Keratinocyte (primary cell): ENCODE data around the gene WFDC1. TPM values are rescaled to one million over a fixed set of nuclear protein-coding genes. Genes with fewer than 3 reads are reported as not detected.

Experiments used
- DNase-seq: peaks from one replicate; pipeline ENCODE4 v3.0.0-alpha.2; 2011; ENCODE audit warnings: low read depth, missing footprints, low spot score
- FAIRE-seq: peaks from 2 replicates; lab custom pipeline; 2011; peaks lifted over from hg19 to GRCh38; lab: Jason Lieb, UNC
- H2AFZ ChIP-seq: 2 replicates; pipeline ENCODE4 v1.6.0; 2012; ENCODE audit warnings: low read length, control low read depth, inconsistent platforms; ENCODE audit not compliant: control insufficient read depth
- H3K27ac ChIP-seq: 2 replicates; pipeline ENCODE4 v1.5.1; 2011; ENCODE audit warnings: low read length; ENCODE audit not compliant: control insufficient read depth, insufficient read depth
- H3K27me3 ChIP-seq: 3 replicates; pipeline ENCODE4 v1.6.0; 2011; ENCODE audit warnings: low read length; ENCODE audit not compliant: control insufficient read depth, insufficient read depth; ENCODE audit errors: extremely low read depth
- H3K36me3 ChIP-seq, 2 experiments: 2 replicates in 1 of 2; 3 replicates in 1 of 2; pipeline ENCODE4 v1.5.1; 2011; ENCODE audit warnings: low read length in 2 of 2, mild to moderate bottlenecking in 1 of 2; ENCODE audit not compliant: control insufficient read depth in 2 of 2, insufficient read depth in 2 of 2; ENCODE audit errors: extremely low read depth in 1 of 2
- H3K4me1 ChIP-seq: 3 replicates; pipeline ENCODE4 v1.5.1; 2011; ENCODE audit warnings: low read length; ENCODE audit not compliant: control insufficient read depth, insufficient read depth; ENCODE audit errors: extremely low read depth
- H3K4me2 ChIP-seq: 3 replicates; pipeline ENCODE4 v1.6.0; 2011; ENCODE audit warnings: low read depth, low read length; ENCODE audit not compliant: control insufficient read depth, insufficient read depth; ENCODE audit errors: extremely low read depth
- H3K4me3 ChIP-seq, 3 experiments: fragments of 200-600 bp in 1 of 3; sonication (generic) in 1 of 3; 2 replicates in 2 of 3; 3 replicates in 1 of 3; pipeline ENCODE4 v1.5.1; 2011 to 2016; ENCODE audit warnings: low read length in 3 of 3, mild to moderate bottlenecking in 3 of 3, control low read depth in 2 of 3, inconsistent platforms in 1 of 3, low read depth in 1 of 3, mixed read lengths in 1 of 3, mixed run types in 1 of 3, moderate library complexity in 1 of 3; ENCODE audit not compliant: control insufficient read depth in 2 of 3, insufficient read depth in 2 of 3; ENCODE audit errors: extremely low read depth in 1 of 3
- H3K79me2 ChIP-seq: 2 replicates; pipeline ENCODE4 v1.6.0; 2012; ENCODE audit warnings: low read length; ENCODE audit not compliant: control insufficient read depth, insufficient read depth
- H3K9ac ChIP-seq: 3 replicates; pipeline ENCODE4 v1.6.0; 2011; ENCODE audit warnings: low read length; ENCODE audit not compliant: control insufficient read depth, insufficient read depth; ENCODE audit errors: extremely low read depth
- H3K9me1 ChIP-seq: 3 replicates; pipeline ENCODE4 v1.6.0; 2011; ENCODE audit warnings: low read length; ENCODE audit not compliant: control insufficient read depth, insufficient read depth; ENCODE audit errors: extremely low read depth
- H3K9me3 ChIP-seq: 2 replicates; pipeline ENCODE4 v1.5.1; 2012; ENCODE audit warnings: low read depth, low read length; ENCODE audit not compliant: control insufficient read depth
- H4K20me1 ChIP-seq: 3 replicates; pipeline ENCODE4 v1.6.0; 2011; ENCODE audit warnings: low read length; ENCODE audit not compliant: control insufficient read depth, insufficient read depth; ENCODE audit errors: extremely low read depth
- EZH2 ChIP-seq: IDR thresholded peaks from one replicate; pipeline ENCODE4 v1.6.1; 2012; ENCODE audit warnings: inconsistent platforms, mild to moderate bottlenecking, low read length, moderate library complexity
- dilution Hi-C: fragments of 300-500 bp; cut with MboI; formaldehyde crosslinking; loops from one replicate; pipeline ENCODE4 v1.7.0; 2020; ENCODE audit warnings: low sequenced_read_pairs; ENCODE audit not compliant: extremely low pct_ligation_motif_present
- polyA plus RNA-seq, 5 experiments: library from polyadenylated mRNA; depleted of rRNA in 3 of 5; stranded (reverse) in 3 of 5; stranded (forward) in 1 of 5; unstranded in 1 of 5; fragments of >200 nt; gene quantifications; 1 replicate in 1 of 5; 2 replicates in 3 of 5; 3 replicates in 1 of 5; pipeline versions ENCODE4 v1.2.1 to v1.2.3, GENCODE V29; 2011 to 2012; ENCODE audit warnings: missing spikeins in 2 of 5, low read depth in 1 of 5, low replicate concordance in 1 of 5
- TF ChIP-seq, protein P1 (sequence below), 3 experiments: IDR thresholded peaks in 1 of 3; conservative IDR thresholded peaks in 1 of 3; optimal IDR thresholded peaks in 1 of 3; 2 replicates in 2 of 3; 3 replicates in 1 of 3; pipeline versions ENCODE3 to v1.5.1; 2011; ENCODE audit warnings: low read length in 3 of 3, mild to moderate bottlenecking in 3 of 3, moderate library complexity in 2 of 3, control low read depth in 1 of 3, inconsistent platforms in 1 of 3; ENCODE audit not compliant: insufficient read depth in 2 of 3; ENCODE audit errors: extremely low read depth in 1 of 3

The WFDC1 gene
- polyA plus RNA-seq, 1 donor (not counting 4 experiments of a cell fraction or from before 2014, with no cell fraction given): not detected

DNA sequence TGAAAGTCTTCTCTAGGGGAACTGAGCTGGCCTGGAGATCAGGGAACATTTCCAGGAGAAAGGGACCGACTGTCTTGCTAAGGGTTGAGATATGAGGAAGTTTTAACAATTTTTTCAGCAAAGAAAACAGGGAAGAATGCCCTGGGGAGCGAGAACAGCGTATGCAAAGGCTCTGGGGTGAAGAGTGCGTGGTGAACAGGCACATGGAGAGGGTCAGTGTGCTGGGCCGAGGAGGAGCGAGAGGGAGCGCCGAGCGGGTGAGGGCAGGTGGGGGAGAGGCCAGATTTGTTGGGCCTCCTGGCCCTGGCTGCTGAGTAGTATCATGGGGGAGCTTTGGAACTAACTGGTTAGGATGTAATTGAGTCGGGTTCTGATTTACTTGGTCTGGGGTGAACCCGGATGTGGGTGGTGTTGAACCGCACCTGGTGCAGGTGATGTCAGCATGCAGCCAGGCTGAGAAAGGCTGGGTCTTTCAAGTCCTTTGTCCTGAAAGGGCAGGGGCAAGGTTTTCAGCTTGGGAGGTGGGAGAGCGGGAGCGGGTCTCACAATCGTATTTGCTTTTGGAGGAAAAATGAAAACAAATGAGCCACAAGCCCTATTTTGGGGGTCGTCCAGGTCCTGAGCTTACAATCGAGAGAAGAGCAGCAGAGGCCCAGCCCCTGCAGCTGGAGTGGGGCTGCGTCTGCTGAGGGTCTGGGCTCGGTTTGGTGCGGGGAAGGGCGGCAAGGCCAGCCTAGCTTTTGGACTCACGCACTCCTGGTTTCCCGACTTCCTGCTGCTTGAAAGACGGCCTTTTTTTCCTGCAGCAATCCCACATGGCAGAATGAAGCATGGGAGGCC, 11.1 kb upstream of the WFDC1 start:
- Histone ChIP-seq H3K27ac (no peak overlapping the region), H3K4me3 (no peak overlapping the region)
- TF ChIP-seq, protein P1, sequence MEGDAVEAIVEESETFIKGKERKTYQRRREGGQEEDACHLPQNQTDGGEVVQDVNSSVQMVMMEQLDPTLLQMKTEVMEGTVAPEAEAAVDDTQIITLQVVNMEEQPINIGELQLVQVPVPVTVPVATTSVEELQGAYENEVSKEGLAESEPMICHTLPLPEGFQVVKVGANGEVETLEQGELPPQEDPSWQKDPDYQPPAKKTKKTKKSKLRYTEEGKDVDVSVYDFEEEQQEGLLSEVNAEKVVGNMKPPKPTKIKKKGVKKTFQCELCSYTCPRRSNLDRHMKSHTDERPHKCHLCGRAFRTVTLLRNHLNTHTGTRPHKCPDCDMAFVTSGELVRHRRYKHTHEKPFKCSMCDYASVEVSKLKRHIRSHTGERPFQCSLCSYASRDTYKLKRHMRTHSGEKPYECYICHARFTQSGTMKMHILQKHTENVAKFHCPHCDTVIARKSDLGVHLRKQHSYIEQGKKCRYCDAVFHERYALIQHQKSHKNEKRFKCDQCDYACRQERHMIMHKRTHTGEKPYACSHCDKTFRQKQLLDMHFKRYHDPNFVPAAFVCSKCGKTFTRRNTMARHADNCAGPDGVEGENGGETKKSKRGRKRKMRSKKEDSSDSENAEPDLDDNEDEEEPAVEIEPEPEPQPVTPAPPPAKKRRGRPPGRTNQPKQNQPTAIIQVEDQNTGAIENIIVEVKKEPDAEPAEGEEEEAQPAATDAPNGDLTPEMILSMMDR (optimal IDR thresholded peaks at IDR 0.05 in 1 of 3, IDR thresholded peaks at IDR 0.05 in 1 of 3, conservative IDR thresholded peaks at IDR 0.05 in 1 of 3; ENCODE audit: extremely low read depth in 1 of 3, insufficient read depth in 2 of 3, low read length in 3 of 3): no peak
- TF ChIP-seq EZH2: no peak

DNA sequence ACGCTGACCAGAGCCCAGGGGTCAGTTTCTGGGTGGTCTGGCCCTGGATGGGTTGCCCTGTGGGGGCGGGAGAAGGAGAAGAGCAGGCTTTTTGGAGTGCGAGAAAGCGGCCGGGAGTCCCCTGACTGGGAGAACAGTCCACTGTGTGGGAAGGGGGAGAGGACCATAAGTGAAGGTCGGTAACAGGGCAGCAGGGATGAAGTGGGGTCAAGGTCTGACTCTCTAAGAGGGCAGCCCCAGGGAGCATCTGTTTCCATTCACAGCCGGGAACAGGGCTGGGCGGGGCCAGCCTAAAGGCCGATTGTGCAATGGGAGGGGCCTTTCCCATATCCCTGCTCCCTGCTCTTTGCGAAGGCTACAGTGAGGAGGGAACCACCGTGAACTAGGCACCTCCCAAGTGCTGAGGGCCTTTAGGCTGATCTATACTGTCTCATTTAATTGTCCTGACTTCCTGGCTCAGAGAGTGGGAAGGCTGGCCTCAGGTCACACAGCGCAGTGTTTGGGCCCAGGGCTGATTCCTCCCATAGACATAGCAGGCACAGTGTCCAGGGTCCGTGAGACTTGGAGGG, 10.4 kb upstream of the WFDC1 start:
- dilution Hi-C loops: no loop called here
- no peak overlapping the region for H3K4me3 ChIP-seq
- no peak for DNase-seq

More for the DNA sequence above, 11.1 kb upstream of the WFDC1 start:
- Histone ChIP-seq H3K36me3 (no peaks in the 10 kb centered on the region), H3K9me1 (no peaks in the 10 kb centered on the region), H3K9me3 (no peaks in the 10 kb centered on the region), H3K4me2 (no peak overlapping the region), H2AFZ (no peak overlapping the region), H3K9ac (no peak overlapping the region), H4K20me1 (no peaks in the 10 kb centered on the region), H3K27me3 (peaks cover 24% of the 10 kb centered on the region), H3K4me1 (no peaks in the 10 kb centered on the region), H3K79me2 (no peaks in the 10 kb centered on the region)
- FAIRE-seq (no peak), DNase-seq (no peak)
- dilution Hi-C loops: no loop called here

More for the DNA sequence above, 10.4 kb upstream of the WFDC1 start:
- Histone ChIP-seq H3K4me2 (no peak overlapping the region), H4K20me1 (no peaks in the 10 kb centered on the region), H3K9ac (no peak overlapping the region), H3K4me1 (no peaks in the 10 kb centered on the region), H3K27ac (no peak overlapping the region), H3K36me3 (no peaks in the 10 kb centered on the region), H3K79me2 (no peaks in the 10 kb centered on the region), H3K9me3 (no peaks in the 10 kb centered on the region), H3K9me1 (no peaks in the 10 kb centered on the region), H2AFZ (no peak overlapping the region), H3K27me3 (peaks cover 20% of the 10 kb centered on the region)
- FAIRE-seq: no peak
- TF ChIP-seq, protein P1 (optimal IDR thresholded peaks at IDR 0.05 in 1 of 3, IDR thresholded peaks at IDR 0.05 in 1 of 3, conservative IDR thresholded peaks at IDR 0.05 in 1 of 3; ENCODE audit: extremely low read depth in 1 of 3, insufficient read depth in 2 of 3, low read length in 3 of 3): no peak
